Stomach (tissue), 9 donors: Measurements from ENCODE around the gene STIM1. TPM values are rescaled to one million over a fixed set of nuclear protein-coding genes. Genes with fewer than 3 reads are reported as not detected.
A peak's percentile ranks its signal among the peaks of the same experiment; 100 is the strongest.

Experiments used
- DNase-seq, 2 donors: peaks; one replicate each; pipeline versions ENCODE4 v3.0.0 to v3.0.0-alpha.2; 2013 to 2019
- H3K27ac ChIP-seq, 5 donors: fragments of 200-600 bp in 4 of 5; sonication (generic) in 4 of 5; one replicate each; pipeline ENCODE4 v1.5.1; 2013 to 2019; ENCODE audit warnings: mild to moderate bottlenecking in 1 of 5, moderate library complexity in 1 of 5
- H3K27me3 ChIP-seq, 3 donors: fragments of 200-600 bp; sonication (generic); one replicate each; pipeline ENCODE4 v1.5.1; 2017 to 2019; ENCODE audit warnings: mixed run types in 1 of 3
- H3K36me3 ChIP-seq, 4 donors: fragments of 200-600 bp; sonication (generic); 1 replicate in 3 of 4; 2 replicates in 1 of 4; pipeline ENCODE4 v1.5.1; 2016 to 2019
- H3K4me1 ChIP-seq, 4 donors: fragments of 200-600 bp; sonication (generic); one replicate each; pipeline ENCODE4 v1.5.1; 2016 to 2019
- H3K4me3 ChIP-seq, 4 donors: fragments of 200-600 bp; sonication (generic) in 3 of 4; one replicate each; pipeline ENCODE4 v1.5.1; 2016 to 2019; ENCODE audit warnings: mild to moderate bottlenecking in 1 of 4
- H3K9me3 ChIP-seq, 4 donors: fragments of 200-600 bp; sonication (generic); one replicate each; pipeline ENCODE4 v1.5.1; 2016 to 2019
- CTCF ChIP-seq, 7 experiments: fragments of 450-650 bp in 4 of 7; fragments of 200-600 bp in 3 of 7; sonication (generic) in 3 of 7; IDR thresholded peaks; one replicate each; pipeline ENCODE4 v1.5.1; 2016 to 2019; ENCODE audit warnings: antibody characterized with exemption in 7 of 7, control low read depth in 2 of 7, mild to moderate bottlenecking in 1 of 7
- EP300 ChIP-seq: sonication (generic); formaldehyde crosslinking; IDR thresholded peaks from one replicate; pipeline ENCODE4 v1.6.1; 2017; ENCODE audit warnings: antibody characterized with exemption
- POLR2A ChIP-seq, 4 donors: fragments of 450-650 bp; IDR thresholded peaks; one replicate each; pipeline ENCODE4 v1.6.1; 2016; ENCODE audit warnings: antibody characterized with exemption in 4 of 4, control low read depth in 2 of 4, mild to moderate bottlenecking in 1 of 4, moderate library complexity in 1 of 4
- POLR2AphosphoS5 ChIP-seq, 3 donors: sonication (generic); formaldehyde crosslinking; IDR thresholded peaks; one replicate each; pipeline ENCODE4 v1.6.1; 2016; ENCODE audit warnings: antibody characterized with exemption in 3 of 3
- WGBS, 5 donors: extraction: QIAGEN DNeasy Blood & Tissue Kit in 3 of 5; methylation state at CpG; one replicate each; pipeline versions ENCODE4 v1.1.5 to v1.1.7; 2013 to 2018; 5-methylcytosine and 5-hydroxymethylcytosine counted together
- intact Hi-C: fragments of 100-400 bp; cut with DNase I; formaldehyde crosslinking; loops from one replicate; pipeline ENCODE4 v1.15.1; 2023; ENCODE audit warnings: low total_unique reads
- polyA plus RNA-seq, 3 donors: library from polyadenylated mRNA; stranded (reverse); fragments of 200-250 nt; gene quantifications; one replicate each; pipeline ENCODE4 v1.2.3, GENCODE V29; 2013
- total RNA-seq, 5 donors: library from RNA; depleted of rRNA; stranded (reverse); fragments of >200 nt; gene quantifications; one replicate each; pipeline versions ENCODE4 v1.1.0 to v1.2.3, GENCODE V29; 2014 to 2016
- donor health status: healthy with polysubstance abuse.
- donor health status: Bipolar disorder and iron deficiency.
- donor health status: healthy.

The STIM1 gene
- total and polyA plus RNA-seq, 8 donors: 8.7 to 70.7 (median 34.3) TPM

GRCh38 chr11:3969613-3970012 lies 114.1 kb downstream of the STIM1 start:
- 73 to 86% (median 80%) methylated on average over 1 of the region's 1 CpG for WGBS, 5 donors
- DNase-seq: no peak
- TF ChIP-seq POLR2A (IDR thresholded peaks at IDR 0.05) (no peak), POLR2AphosphoS5 (IDR thresholded peaks at IDR 0.05) (no peak), CTCF (IDR thresholded peaks at IDR 0.05) (no peak), EP300 (no peak)
- peaks cover 0 to 10% (median 8%) of the 10 kb centered on the region in 4 donors for H3K36me3 ChIP-seq
- H3K4me3 ChIP-seq: no peak overlapping the region
- intact Hi-C loops: no loop called here
- H3K27me3 ChIP-seq: no peaks in the 10 kb centered on the region
- peak overlapping the region in 1 of 5 donors; percentile 7 for H3K27ac ChIP-seq
- H3K4me1 ChIP-seq: peaks cover 0 to 28% (median 9%) of the 10 kb centered on the region in 4 donors
- H3K9me3 ChIP-seq: no peaks in the 10 kb centered on the region

GRCh38 chr11:3970108-3970507 lies 114.6 kb downstream of the STIM1 start:
- Histone ChIP-seq H3K4me1 (peaks cover 0 to 28% (median 9%) of the 10 kb centered on the region in 4 donors), H3K36me3 (peaks cover 0 to 10% (median 8%) of the 10 kb centered on the region in 4 donors), H3K4me3 (no peak overlapping the region), H3K9me3 (no peaks in the 10 kb centered on the region), H3K27ac (no peak overlapping the region), H3K27me3 (no peaks in the 10 kb centered on the region)
- DNase-seq: no peak
- 92 to 98% (median 96%) methylated on average over 2 of the region's 2 CpGs for WGBS, 5 donors
- TF ChIP-seq EP300: no peak
- no peak for TF ChIP-seq POLR2AphosphoS5 (IDR thresholded peaks at IDR 0.05)
- no peak for TF ChIP-seq CTCF (IDR thresholded peaks at IDR 0.05)
- TF ChIP-seq POLR2A (IDR thresholded peaks at IDR 0.05): no peak
- intact Hi-C loops: no loop called here

GRCh38 chr11:3971756-3972404 lies 116.4 kb downstream of the STIM1 start:
- Histone ChIP-seq H3K27me3 (no peaks in the 10 kb centered on the region), H3K36me3 (peaks cover 0 to 10% (median 8%) of the 10 kb centered on the region in 4 donors), H3K9me3 (no peaks in the 10 kb centered on the region), H3K4me3 (no peak overlapping the region), H3K27ac (no peak overlapping the region), H3K4me1 (peaks cover 0 to 28% (median 9%) of the 10 kb centered on the region in 4 donors)
- intact Hi-C loops: no loop called here
- 72 to 89% (median 77%) methylated on average over 2 of the region's 2 CpGs for WGBS, 5 donors
- DNase-seq: no peak
- no peak for TF ChIP-seq CTCF (IDR thresholded peaks at IDR 0.05)
- TF ChIP-seq POLR2AphosphoS5 (IDR thresholded peaks at IDR 0.05): no peak
- no peak for TF ChIP-seq EP300
- no peak for TF ChIP-seq POLR2A (IDR thresholded peaks at IDR 0.05)

GRCh38 chr11:3972431-3972830 lies 117.0 kb downstream of the STIM1 start:
- H3K4me3 ChIP-seq: no peak overlapping the region
- H3K27ac ChIP-seq: no peak overlapping the region
- TF ChIP-seq POLR2A (IDR thresholded peaks at IDR 0.05) (no peak), EP300 (no peak), POLR2AphosphoS5 (IDR thresholded peaks at IDR 0.05) (no peak), CTCF (IDR thresholded peaks at IDR 0.05) (no peak)
- intact Hi-C loops: no loop called here
- no peaks in the 10 kb centered on the region for H3K27me3 ChIP-seq
- no peaks in the 10 kb centered on the region for H3K9me3 ChIP-seq
- peaks cover 0 to 28% (median 9%) of the 10 kb centered on the region in 4 donors for H3K4me1 ChIP-seq
- H3K36me3 ChIP-seq: peaks cover 0 to 10% (median 8%) of the 10 kb centered on the region in 4 donors
- DNase-seq: no peak
- WGBS, 5 donors: 20 to 60% (median 43%) methylated on average over 1 of the region's 1 CpG
